ENCODE measurements around the gene LBR. TPM values are rescaled to one million over a fixed set of nuclear protein-coding genes. Genes with fewer than 3 reads are reported as not detected.
A peak's percentile ranks its signal among the peaks of the same experiment; 100 is the strongest.

Gene LBR
- total RNA-seq, 1 experiment from 2014 or later, result 86.0 TPM

GRCh38 chr1:225453797-225454648 is 26.2 kb upstream of the LBR start:
- no peak for ATAC-seq

DNA sequence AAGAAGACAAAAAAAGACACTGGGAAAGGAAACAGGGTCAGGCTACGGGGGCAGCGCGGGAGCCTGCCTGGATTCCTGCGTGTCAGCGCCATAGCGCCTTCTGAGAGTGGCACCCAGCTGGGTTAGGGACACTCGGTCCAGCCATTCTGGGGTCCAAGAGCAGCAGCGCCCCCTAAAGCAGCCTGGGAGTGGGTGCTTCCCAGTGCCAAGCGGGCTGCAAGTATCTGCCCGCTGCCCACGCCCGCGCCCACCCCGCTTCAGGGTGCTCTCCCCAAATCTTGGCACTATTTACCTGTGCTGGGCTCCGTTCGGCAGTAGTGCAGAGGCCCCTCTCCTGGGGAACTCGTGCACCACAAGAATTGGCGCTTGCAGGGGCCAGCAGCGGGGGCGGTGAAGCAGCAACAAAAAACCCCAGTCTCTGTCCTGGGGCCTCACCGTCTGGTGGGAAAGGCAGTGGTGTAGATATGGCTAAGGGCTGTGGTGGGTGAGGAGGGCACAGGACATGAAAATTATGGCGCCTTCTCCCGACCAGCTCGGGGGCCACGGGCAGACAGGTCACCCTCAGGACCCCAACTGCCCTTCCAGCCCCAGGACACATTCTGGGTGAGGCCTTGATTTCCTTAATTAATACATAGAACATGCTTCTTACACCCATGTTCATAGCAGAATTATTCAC is 24.1 kb upstream of the LBR start:
- 0 out of 2 replicates have a peak, but pooled peaks cover 4% of the 10 kb centered on the region for H3K27me3 Mint-ChIP-seq (ENCODE audit: low read depth)
- DNase-seq (ENCODE audit: low spot score), result no peak
- no peak for TF ChIP-seq TEAD1 (CRISPR knock-in tag; IDR thresholded peaks at IDR 0.05)
- TF ChIP-seq, protein P1, sequence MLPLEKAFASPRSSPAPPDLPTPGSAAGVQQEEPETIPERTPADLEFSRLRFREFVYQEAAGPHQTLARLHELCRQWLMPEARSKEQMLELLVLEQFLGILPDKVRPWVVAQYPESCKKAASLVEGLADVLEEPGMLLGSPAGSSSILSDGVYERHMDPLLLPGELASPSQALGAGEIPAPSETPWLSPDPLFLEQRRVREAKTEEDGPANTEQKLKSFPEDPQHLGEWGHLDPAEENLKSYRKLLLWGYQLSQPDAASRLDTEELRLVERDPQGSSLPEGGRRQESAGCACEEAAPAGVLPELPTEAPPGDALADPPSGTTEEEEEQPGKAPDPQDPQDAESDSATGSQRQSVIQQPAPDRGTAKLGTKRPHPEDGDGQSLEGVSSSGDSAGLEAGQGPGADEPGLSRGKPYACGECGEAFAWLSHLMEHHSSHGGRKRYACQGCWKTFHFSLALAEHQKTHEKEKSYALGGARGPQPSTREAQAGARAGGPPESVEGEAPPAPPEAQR (CRISPR knock-in tag; IDR thresholded peaks at IDR 0.05), result no peak
- no peak for TF ChIP-seq ZNF121 (CRISPR knock-in tag; IDR thresholded peaks at IDR 0.05)
- TF ChIP-seq RORB (CRISPR knock-in tag; IDR thresholded peaks at IDR 0.05), result no peak
- TF ChIP-seq NR3C1 (CRISPR knock-in tag; conservative IDR thresholded peaks at IDR 0.05; ENCODE audit: low read depth), result no peak
- TF ChIP-seq SP1 (CRISPR knock-in tag; conservative IDR thresholded peaks at IDR 0.05), result no peak
- TF ChIP-seq ATF1 (CRISPR knock-in tag; IDR thresholded peaks at IDR 0.05), result no peak
- no peak for TF ChIP-seq ERG (CRISPR knock-in tag; IDR thresholded peaks at IDR 0.05)
- TF ChIP-seq, protein P2, sequence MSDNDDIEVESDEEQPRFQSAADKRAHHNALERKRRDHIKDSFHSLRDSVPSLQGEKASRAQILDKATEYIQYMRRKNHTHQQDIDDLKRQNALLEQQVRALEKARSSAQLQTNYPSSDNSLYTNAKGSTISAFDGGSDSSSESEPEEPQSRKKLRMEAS (CRISPR knock-in tag; IDR thresholded peaks at IDR 0.05), result no peak
- TF ChIP-seq E2F4 (CRISPR knock-in tag; IDR thresholded peaks at IDR 0.05; ENCODE audit: borderline replicate concordance, low read depth), result no peak
- TF ChIP-seq ZMAT4 (CRISPR knock-in tag; IDR thresholded peaks at IDR 0.05), result no peak
- TF ChIP-seq, protein P3, sequence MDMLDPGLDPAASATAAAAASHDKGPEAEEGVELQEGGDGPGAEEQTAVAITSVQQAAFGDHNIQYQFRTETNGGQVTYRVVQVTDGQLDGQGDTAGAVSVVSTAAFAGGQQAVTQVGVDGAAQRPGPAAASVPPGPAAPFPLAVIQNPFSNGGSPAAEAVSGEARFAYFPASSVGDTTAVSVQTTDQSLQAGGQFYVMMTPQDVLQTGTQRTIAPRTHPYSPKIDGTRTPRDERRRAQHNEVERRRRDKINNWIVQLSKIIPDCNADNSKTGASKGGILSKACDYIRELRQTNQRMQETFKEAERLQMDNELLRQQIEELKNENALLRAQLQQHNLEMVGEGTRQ (CRISPR knock-in tag; IDR thresholded peaks at IDR 0.05), result no peak
- TF ChIP-seq SOX15 (CRISPR knock-in tag; IDR thresholded peaks at IDR 0.05), result no peak
- TF ChIP-seq CBFB (CRISPR knock-in tag; IDR thresholded peaks at IDR 0.05; ENCODE audit: low read depth), result no peak
- no peak for TF ChIP-seq FOXP1 (CRISPR knock-in tag; IDR thresholded peaks at IDR 0.05; ENCODE audit: borderline replicate concordance)
- TF ChIP-seq ZNF423 (CRISPR knock-in tag; IDR thresholded peaks at IDR 0.05), result no peak
- TF ChIP-seq AFF4 (CRISPR knock-in tag; IDR thresholded peaks at IDR 0.05; ENCODE audit: borderline replicate concordance), result no peak
- TF ChIP-seq MYBL2 (CRISPR knock-in tag; IDR thresholded peaks at IDR 0.05), result no peak
- no peak for TF ChIP-seq NR1H2 (CRISPR knock-in tag; IDR thresholded peaks at IDR 0.05)
- ChIA-PET POLR2A (no interaction called here), CTCF (interaction anchor here (1.1 kb wide), 1 partner anchor 13 kb away, joined by 5 read pairs; no protein-coding TSS in a partner anchor)
- ATAC-seq, result peak; percentile 51
- 0 out of 2 replicates have a peak, but pooled peaks cover 5% of the 10 kb centered on the region for H3K36me3 Mint-ChIP-seq
- peaks cover 9% of the 10 kb centered on the region for H3K9me3 Mint-ChIP-seq
- no peak overlapping the region for H3K4me3 Mint-ChIP-seq
- H3K27ac Mint-ChIP-seq, result no peak overlapping the region
- H3K4me1 Mint-ChIP-seq, result peaks cover 10% of the 10 kb centered on the region

More at GRCh38 chr1:225453797-225454648, 26.2 kb upstream of the LBR start:
- H3K4me1 Mint-ChIP-seq, result no peaks in the 10 kb centered on the region
- H3K27me3 Mint-ChIP-seq (ENCODE audit: low read depth), result no peaks in the 10 kb centered on the region
- H3K9me3 Mint-ChIP-seq, result peaks cover 14% of the 10 kb centered on the region
- no peak overlapping the region for H3K4me3 Mint-ChIP-seq
- TF ChIP-seq GABPB1 (CRISPR knock-in tag; IDR thresholded peaks at IDR 0.05), result peak; percentile 98
- TF ChIP-seq MXD4 (CRISPR knock-in tag; IDR thresholded peaks at IDR 0.05; ENCODE audit: borderline replicate concordance), result no peak
- TF ChIP-seq NR2C2 (CRISPR knock-in tag; IDR thresholded peaks at IDR 0.05), result no peak
- no peak for TF ChIP-seq MYBL2 (CRISPR knock-in tag; IDR thresholded peaks at IDR 0.05)
- TF ChIP-seq RORB (CRISPR knock-in tag; IDR thresholded peaks at IDR 0.05), result no peak
- H3K27ac Mint-ChIP-seq, result no peak overlapping the region
- no peak for DNase-seq (ENCODE audit: low spot score)
- CTCF ChIA-PET, result interaction anchor here (0.9 to 1.1 kb wide), 2 partner anchors 12 to 323 kb away, joined by 3 read pairs; no protein-coding TSS in a partner anchor
- H3K36me3 Mint-ChIP-seq, result 0 out of 2 replicates have a peak, but pooled peaks cover 6% of the 10 kb centered on the region
- POLR2A ChIA-PET, result interaction anchor here (0.7 kb wide), 1 partner anchor 14 kb away, joined by 3 read pairs; no protein-coding TSS in a partner anchor

Measured in WTC11 (cell line).